ENCODE measurements around the gene ZBTB7A. TPM values are rescaled to one million over a fixed set of nuclear protein-coding genes. Genes with fewer than 3 reads are reported as not detected.

The ZBTB7A gene
- polyA plus RNA-seq (2013, experiment 1 of 4) = 8.4 TPM
- 7.6 TPM for polyA plus RNA-seq (2013, experiment 2 of 4)
- 7.8 TPM for polyA plus RNA-seq (2013, experiment 3 of 4)
- 8.3 TPM for polyA plus RNA-seq (2013, experiment 4 of 4)

- Histone ChIP-seq H3K27ac (ENCODE audit: insufficient read depth, low read depth, low read length, poor library complexity, severe bottlenecking) (no peak within 1 kb of the TSS), H3K36me3 (ENCODE audit: control insufficient read depth, insufficient read depth, low read length) (no peaks in the 10 kb centered on the region)
- WGBS, 2 experiments = 0 to 1% methylated on average over 83 to 85 of the region's 85 CpGs
Observed at GRCh38 chr19:4066682-4067395, at the start of gene ZBTB7A. ZBTB7A (minus strand) TSS chr19:4066899; CDS start chr19:4055232, 11,667 bp downstream.

DNA sequence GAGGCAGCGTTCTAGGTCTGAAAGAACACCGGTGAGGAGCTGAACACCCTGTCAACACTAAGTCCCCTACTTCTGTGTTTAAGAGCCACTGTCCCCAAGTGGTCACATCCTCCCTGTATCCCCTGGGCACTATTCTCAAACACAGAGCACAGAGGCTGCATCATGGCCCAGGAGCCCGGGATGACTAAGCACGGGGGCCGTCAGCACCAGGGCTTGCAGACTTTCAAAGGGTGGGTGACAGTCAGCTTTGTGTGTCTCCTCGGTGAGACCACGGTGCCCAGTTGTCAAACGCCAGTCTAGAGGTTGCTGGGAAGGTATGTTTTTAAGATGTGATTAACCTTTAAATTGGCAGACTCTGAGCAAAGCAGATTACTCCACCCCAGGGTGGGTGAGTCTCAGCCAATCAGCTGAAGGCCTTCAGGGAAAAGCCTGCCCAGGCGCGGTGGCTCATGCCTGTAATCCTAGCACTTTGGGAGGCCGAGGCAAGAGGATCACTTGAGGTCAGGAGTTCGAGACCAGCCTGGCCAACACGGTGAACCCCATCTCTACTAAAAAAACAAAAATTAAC lies 49.2 kb upstream of the ZBTB7A start:
- Histone ChIP-seq H3K36me3 (ENCODE audit: control insufficient read depth, insufficient read depth, low read length) (peaks cover 43% of the 10 kb centered on the region), H3K9me3 (ENCODE audit: control insufficient read depth, low read length) (no peaks in the 10 kb centered on the region), H3K27ac (ENCODE audit: insufficient read depth, low read depth, low read length, poor library complexity, severe bottlenecking) (no peak overlapping the region), H3K27me3 (ENCODE audit: control insufficient read depth, insufficient read depth, low read length, poor library complexity, severe bottlenecking) (no peaks in the 10 kb centered on the region), H3K4me1 (ENCODE audit: control insufficient read depth, insufficient read depth, low read length) (no peaks in the 10 kb centered on the region), H3K4me3 (ENCODE audit: insufficient read depth, low read depth, low read length) (no peak overlapping the region)
- WGBS, 2 experiments = 92 to 95% methylated on average over 13 of the region's 13 CpGs

More at GRCh38 chr19:4066682-4067395, at the start of gene ZBTB7A:
- H3K4me1 ChIP-seq (ENCODE audit: control insufficient read depth, insufficient read depth, low read length) = peaks cover 5% of the 10 kb centered on the region
- H3K27me3 ChIP-seq (ENCODE audit: control insufficient read depth, insufficient read depth, low read length, poor library complexity, severe bottlenecking) = peaks cover 32% of the 10 kb centered on the region
- peak within 1 kb of the TSS; percentile 52 for H3K4me3 ChIP-seq (ENCODE audit: insufficient read depth, low read depth, low read length)
- H3K9me3 ChIP-seq (ENCODE audit: control insufficient read depth, low read length) = no peaks in the 10 kb centered on the region

- no peaks in the 10 kb centered on the region for H3K9me3 ChIP-seq (ENCODE audit: control insufficient read depth, low read length)
- no peak overlapping the region for H3K27ac ChIP-seq (ENCODE audit: insufficient read depth, low read depth, low read length, poor library complexity, severe bottlenecking)
- 89 to 92% methylated on average over 27 of the region's 27 CpGs for WGBS, 2 experiments
- H3K36me3 ChIP-seq (ENCODE audit: control insufficient read depth, insufficient read depth, low read length) = peaks cover 50% of the 10 kb centered on the region
- H3K4me1 ChIP-seq (ENCODE audit: control insufficient read depth, insufficient read depth, low read length) = no peaks in the 10 kb centered on the region
- H3K4me3 ChIP-seq (ENCODE audit: insufficient read depth, low read depth, low read length) = no peak overlapping the region
- H3K27me3 ChIP-seq (ENCODE audit: control insufficient read depth, insufficient read depth, low read length, poor library complexity, severe bottlenecking) = no peaks in the 10 kb centered on the region
Observed at GRCh38 chr19:4115050-4115817, 48.5 kb upstream of the ZBTB7A start.

- Histone ChIP-seq H3K27ac (ENCODE audit: insufficient read depth, low read depth, low read length, poor library complexity, severe bottlenecking) (no peak overlapping the region), H3K27me3 (ENCODE audit: control insufficient read depth, insufficient read depth, low read length, poor library complexity, severe bottlenecking) (no peaks in the 10 kb centered on the region), H3K36me3 (ENCODE audit: control insufficient read depth, insufficient read depth, low read length) (peaks cover 60% of the 10 kb centered on the region), H3K4me1 (ENCODE audit: control insufficient read depth, insufficient read depth, low read length) (no peaks in the 10 kb centered on the region), H3K9me3 (ENCODE audit: control insufficient read depth, low read length) (no peaks in the 10 kb centered on the region), H3K4me3 (ENCODE audit: insufficient read depth, low read depth, low read length) (no peak overlapping the region)
- 93 to 96% methylated on average over 19 of the region's 19 CpGs for WGBS, 2 experiments
Observed at GRCh38 chr19:4114181-4114580, 47.5 kb upstream of the ZBTB7A start.

- no peaks in the 10 kb centered on the region for H3K4me1 ChIP-seq (ENCODE audit: control insufficient read depth, insufficient read depth, low read length)
- H3K27ac ChIP-seq (ENCODE audit: insufficient read depth, low read depth, low read length, poor library complexity, severe bottlenecking) = no peak overlapping the region
- H3K4me3 ChIP-seq (ENCODE audit: insufficient read depth, low read depth, low read length) = no peak overlapping the region
- no peaks in the 10 kb centered on the region for H3K9me3 ChIP-seq (ENCODE audit: control insufficient read depth, low read length)
- H3K27me3 ChIP-seq (ENCODE audit: control insufficient read depth, insufficient read depth, low read length, poor library complexity, severe bottlenecking) = no peaks in the 10 kb centered on the region
- 94 to 95% methylated on average over 22 of the region's 22 CpGs for WGBS, 2 experiments
- peaks cover 66% of the 10 kb centered on the region for H3K36me3 ChIP-seq (ENCODE audit: control insufficient read depth, insufficient read depth, low read length)
Observed at GRCh38 chr19:4113398-4114088, 46.8 kb upstream of the ZBTB7A start.

DNA sequence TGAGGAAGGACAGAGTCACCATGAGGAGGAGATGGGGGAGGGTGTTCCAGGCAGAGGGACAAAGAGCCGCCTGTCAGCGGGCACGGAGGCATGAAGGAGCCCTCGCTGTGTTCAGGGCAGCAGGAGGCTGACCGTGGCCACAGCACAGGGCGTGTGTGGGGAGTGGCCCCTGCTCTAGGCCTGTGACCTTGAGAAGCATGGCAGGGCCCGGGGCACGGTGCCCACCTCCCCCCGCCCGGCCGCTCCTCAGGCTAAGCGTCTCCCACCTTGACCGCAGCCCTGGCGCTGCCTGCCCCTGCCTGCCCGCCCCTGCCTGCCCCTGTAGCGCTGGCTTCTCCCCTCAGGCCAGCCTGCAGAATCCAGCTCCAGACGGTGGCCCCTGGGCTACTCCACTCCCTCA lies 45.7 kb upstream of the ZBTB7A start:
- Histone ChIP-seq H3K36me3 (ENCODE audit: control insufficient read depth, insufficient read depth, low read length) (peaks cover 73% of the 10 kb centered on the region), H3K4me1 (ENCODE audit: control insufficient read depth, insufficient read depth, low read length) (no peaks in the 10 kb centered on the region), H3K9me3 (ENCODE audit: control insufficient read depth, low read length) (no peaks in the 10 kb centered on the region), H3K27ac (ENCODE audit: insufficient read depth, low read depth, low read length, poor library complexity, severe bottlenecking) (no peak overlapping the region), H3K27me3 (ENCODE audit: control insufficient read depth, insufficient read depth, low read length, poor library complexity, severe bottlenecking) (no peaks in the 10 kb centered on the region), H3K4me3 (ENCODE audit: insufficient read depth, low read depth, low read length) (no peak overlapping the region)
- 96 to 97% methylated on average over 17 of the region's 17 CpGs for WGBS, 2 experiments

DNA sequence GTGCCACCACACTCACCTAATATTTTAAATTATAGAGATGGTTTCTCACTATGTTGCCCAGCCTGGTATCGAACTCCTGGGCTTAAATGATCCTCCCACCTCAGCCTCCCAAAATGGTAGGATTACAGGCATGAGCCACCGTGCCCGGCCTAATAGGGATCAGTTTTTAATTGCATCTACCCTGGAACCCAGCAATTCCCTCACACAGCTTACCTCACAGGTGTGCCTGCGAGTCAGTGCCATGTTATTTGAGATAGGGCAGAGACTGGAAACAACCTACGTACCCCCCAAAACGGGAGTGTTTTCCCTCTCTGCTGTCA lies 42.9 kb upstream of the ZBTB7A start:
- H3K9me3 ChIP-seq (ENCODE audit: control insufficient read depth, low read length) = no peaks in the 10 kb centered on the region
- H3K27ac ChIP-seq (ENCODE audit: insufficient read depth, low read depth, low read length, poor library complexity, severe bottlenecking) = no peak overlapping the region
- peaks cover 62% of the 10 kb centered on the region for H3K36me3 ChIP-seq (ENCODE audit: control insufficient read depth, insufficient read depth, low read length)
- H3K27me3 ChIP-seq (ENCODE audit: control insufficient read depth, insufficient read depth, low read length, poor library complexity, severe bottlenecking) = no peaks in the 10 kb centered on the region
- 96 to 98% methylated on average over 6 of the region's 6 CpGs for WGBS, 2 experiments
- H3K4me1 ChIP-seq (ENCODE audit: control insufficient read depth, insufficient read depth, low read length) = no peaks in the 10 kb centered on the region
- no peak overlapping the region for H3K4me3 ChIP-seq (ENCODE audit: insufficient read depth, low read depth, low read length)

GRCh38 chr19:4108767-4109625 lies 42.3 kb upstream of the ZBTB7A start:
- Histone ChIP-seq H3K27ac (ENCODE audit: insufficient read depth, low read depth, low read length, poor library complexity, severe bottlenecking) (no peak overlapping the region), H3K27me3 (ENCODE audit: control insufficient read depth, insufficient read depth, low read length, poor library complexity, severe bottlenecking) (no peaks in the 10 kb centered on the region), H3K4me1 (ENCODE audit: control insufficient read depth, insufficient read depth, low read length) (no peaks in the 10 kb centered on the region), H3K36me3 (ENCODE audit: control insufficient read depth, insufficient read depth, low read length) (peaks cover 62% of the 10 kb centered on the region), H3K9me3 (ENCODE audit: control insufficient read depth, low read length) (no peaks in the 10 kb centered on the region), H3K4me3 (ENCODE audit: insufficient read depth, low read depth, low read length) (no peak overlapping the region)
- WGBS, 2 experiments = 95% methylated on average over 35 of the region's 35 CpGs

DNA sequence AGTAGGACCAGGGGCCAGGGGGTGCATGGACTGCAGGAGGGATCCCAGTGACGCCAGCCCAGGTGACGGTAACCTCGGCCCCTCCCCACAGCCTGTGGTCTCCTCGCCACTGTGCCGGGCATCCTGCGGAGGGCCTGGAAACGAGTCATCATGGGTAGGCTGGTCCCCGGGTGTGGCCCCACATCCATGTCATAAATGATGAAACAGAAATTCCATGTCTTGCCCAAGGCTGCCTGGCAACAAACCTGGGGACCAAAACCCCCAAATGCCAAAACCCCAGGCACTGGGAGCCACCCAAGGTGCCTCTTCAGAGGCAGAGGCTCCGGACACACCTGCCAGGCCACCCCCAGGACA lies 36.4 kb upstream of the ZBTB7A start:
- H3K9me3 ChIP-seq (ENCODE audit: control insufficient read depth, low read length) = no peaks in the 10 kb centered on the region
- peaks cover 46% of the 10 kb centered on the region for H3K36me3 ChIP-seq (ENCODE audit: control insufficient read depth, insufficient read depth, low read length)
- H3K27ac ChIP-seq (ENCODE audit: insufficient read depth, low read depth, low read length, poor library complexity, severe bottlenecking) = no peak overlapping the region
- no peaks in the 10 kb centered on the region for H3K27me3 ChIP-seq (ENCODE audit: control insufficient read depth, insufficient read depth, low read length, poor library complexity, severe bottlenecking)
- 94 to 96% methylated on average over 9 of the region's 9 CpGs for WGBS, 2 experiments
- no peak overlapping the region for H3K4me3 ChIP-seq (ENCODE audit: insufficient read depth, low read depth, low read length)
- no peaks in the 10 kb centered on the region for H3K4me1 ChIP-seq (ENCODE audit: control insufficient read depth, insufficient read depth, low read length)

All from ectodermal cell (in vitro differentiated cells).